Measurements from ENCODE around the gene SNX11. TPM values are rescaled to one million over a fixed set of nuclear protein-coding genes. Genes with fewer than 3 reads are reported as not detected.
A peak's percentile ranks its signal among the peaks of the same experiment; 100 is the strongest.

The SNX11 gene
- total and polyA plus RNA-seq, 4 donors: 6.4 to 11.4 (median 8.5) TPM

DNA sequence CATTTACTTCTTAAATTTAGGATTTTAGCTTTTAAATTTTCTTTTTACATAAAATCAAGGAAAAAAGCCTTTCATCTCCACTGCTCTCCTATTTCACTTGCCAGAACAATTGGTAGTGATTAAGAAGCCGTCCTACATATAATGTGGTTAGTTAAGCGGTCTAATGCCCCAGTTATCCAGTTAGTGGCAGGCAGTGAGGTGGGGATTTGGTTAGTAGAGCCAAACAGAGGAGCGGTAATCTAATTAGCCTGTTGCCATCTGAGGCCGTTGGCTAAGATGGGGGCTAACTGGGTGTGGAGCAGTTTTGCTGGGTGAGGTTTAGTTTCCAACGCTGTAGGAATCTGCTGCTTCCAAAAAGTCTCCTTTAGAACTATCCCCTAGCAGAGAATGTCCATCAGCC is 22.4 kb downstream of the SNX11 start:
- no peak for DNase-seq (ENCODE audit: low spot score)
- no peaks in the 10 kb centered on the region for H3K4me1 ChIP-seq (ENCODE audit: control insufficient read depth in 4 of 4, insufficient read depth in 4 of 4, low read length in 3 of 4)
- H3K9ac ChIP-seq (ENCODE audit: low read depth in 1 of 2, low read length in 2 of 2): no peak overlapping the region
- peaks cover 0 to 2% (median 0%) of the 10 kb centered on the region in 4 donors for H3K36me3 ChIP-seq (ENCODE audit: control insufficient read depth in 4 of 4, insufficient read depth in 3 of 4, low read depth in 1 of 4, low read length in 3 of 4)
- H3K9me3 ChIP-seq (ENCODE audit: control insufficient read depth in 4 of 4, low read length in 3 of 4): no peaks in the 10 kb centered on the region
- 72% methylated on average over 5 of the region's 5 CpGs for WGBS
- no peak overlapping the region for H3K4me3 ChIP-seq (ENCODE audit: low read depth in 1 of 3, low read length in 3 of 3)
- H3K27ac ChIP-seq (ENCODE audit: low read depth in 1 of 2, low read length in 2 of 2): no peak overlapping the region
- no peaks in the 10 kb centered on the region for H3K27me3 ChIP-seq (ENCODE audit: control insufficient read depth in 4 of 4, insufficient read depth in 4 of 4, low read length in 3 of 4)
- TF ChIP-seq RXRA (IDR thresholded peaks at IDR 0.05): no peak
- TF ChIP-seq, protein P1, sequence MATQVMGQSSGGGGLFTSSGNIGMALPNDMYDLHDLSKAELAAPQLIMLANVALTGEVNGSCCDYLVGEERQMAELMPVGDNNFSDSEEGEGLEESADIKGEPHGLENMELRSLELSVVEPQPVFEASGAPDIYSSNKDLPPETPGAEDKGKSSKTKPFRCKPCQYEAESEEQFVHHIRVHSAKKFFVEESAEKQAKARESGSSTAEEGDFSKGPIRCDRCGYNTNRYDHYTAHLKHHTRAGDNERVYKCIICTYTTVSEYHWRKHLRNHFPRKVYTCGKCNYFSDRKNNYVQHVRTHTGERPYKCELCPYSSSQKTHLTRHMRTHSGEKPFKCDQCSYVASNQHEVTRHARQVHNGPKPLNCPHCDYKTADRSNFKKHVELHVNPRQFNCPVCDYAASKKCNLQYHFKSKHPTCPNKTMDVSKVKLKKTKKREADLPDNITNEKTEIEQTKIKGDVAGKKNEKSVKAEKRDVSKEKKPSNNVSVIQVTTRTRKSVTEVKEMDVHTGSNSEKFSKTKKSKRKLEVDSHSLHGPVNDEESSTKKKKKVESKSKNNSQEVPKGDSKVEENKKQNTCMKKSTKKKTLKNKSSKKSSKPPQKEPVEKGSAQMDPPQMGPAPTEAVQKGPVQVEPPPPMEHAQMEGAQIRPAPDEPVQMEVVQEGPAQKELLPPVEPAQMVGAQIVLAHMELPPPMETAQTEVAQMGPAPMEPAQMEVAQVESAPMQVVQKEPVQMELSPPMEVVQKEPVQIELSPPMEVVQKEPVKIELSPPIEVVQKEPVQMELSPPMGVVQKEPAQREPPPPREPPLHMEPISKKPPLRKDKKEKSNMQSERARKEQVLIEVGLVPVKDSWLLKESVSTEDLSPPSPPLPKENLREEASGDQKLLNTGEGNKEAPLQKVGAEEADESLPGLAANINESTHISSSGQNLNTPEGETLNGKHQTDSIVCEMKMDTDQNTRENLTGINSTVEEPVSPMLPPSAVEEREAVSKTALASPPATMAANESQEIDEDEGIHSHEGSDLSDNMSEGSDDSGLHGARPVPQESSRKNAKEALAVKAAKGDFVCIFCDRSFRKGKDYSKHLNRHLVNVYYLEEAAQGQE (IDR thresholded peaks at IDR 0.05): no peak
- TF ChIP-seq HNF4G (IDR thresholded peaks at IDR 0.05): no peak
- TF ChIP-seq GABPA (IDR thresholded peaks at IDR 0.05 in 1 of 2, conservative IDR thresholded peaks at IDR 0.05 in 1 of 2): no peak
- TF ChIP-seq CTCF (IDR thresholded peaks at IDR 0.05; ENCODE audit: low read depth, low read length, missing input control): no peak
- no peak for TF ChIP-seq YY1 (IDR thresholded peaks at IDR 0.05)
- no peak for TF ChIP-seq EGR1 (IDR thresholded peaks at IDR 0.05; ENCODE audit: low read depth in 2 of 2)

GRCh38 chr17:48131216-48131824 is 23.8 kb downstream of the SNX11 start:
- H3K27me3 ChIP-seq (ENCODE audit: control insufficient read depth in 4 of 4, insufficient read depth in 4 of 4, low read length in 3 of 4): no peaks in the 10 kb centered on the region
- DNase-seq (ENCODE audit: low spot score): peak; percentile 50
- no peak overlapping the region for H3K27ac ChIP-seq (ENCODE audit: low read depth in 1 of 2, low read length in 2 of 2)
- H3K4me1 ChIP-seq (ENCODE audit: control insufficient read depth in 4 of 4, insufficient read depth in 4 of 4, low read length in 3 of 4): no peaks in the 10 kb centered on the region
- no peaks in the 10 kb centered on the region for H3K9me3 ChIP-seq (ENCODE audit: control insufficient read depth in 4 of 4, low read length in 3 of 4)
- H3K9ac ChIP-seq (ENCODE audit: low read depth in 1 of 2, low read length in 2 of 2): no peak overlapping the region
- no peak overlapping the region for H3K4me3 ChIP-seq (ENCODE audit: low read depth in 1 of 3, low read length in 3 of 3)
- H3K36me3 ChIP-seq (ENCODE audit: control insufficient read depth in 4 of 4, insufficient read depth in 3 of 4, low read depth in 1 of 4, low read length in 3 of 4): peaks cover 0 to 2% (median 0%) of the 10 kb centered on the region in 4 donors
- WGBS: 56% methylated on average over 4 of the region's 4 CpGs
- TF ChIP-seq TAF1 (conservative IDR thresholded peaks at IDR 0.05) (no peak), CTCF (IDR thresholded peaks at IDR 0.05; ENCODE audit: low read depth, low read length, missing input control) (peak; percentile 87), RAD21 (IDR thresholded peaks at IDR 0.05) (peak; percentile 87 to 93)

All from liver (tissue), 9 donors.